Caco-2 (cell line): Measurements from ENCODE around the gene FIBCD1. TPM values are rescaled to one million over a fixed set of nuclear protein-coding genes. Genes with fewer than 3 reads are reported as not detected.
A peak's percentile ranks its signal among the peaks of the same experiment; 100 is the strongest.
"Not testable (repeated sequence)": the region's sequence is repeated elsewhere in the genome, so short reads cannot be mapped to it uniquely, and the experiment has no call there.

Experiments used
- BruUV-seq: library from RNA; stranded (reverse); fragments of 400-500 nt; replicated peaks from 2 replicates; lab custom pipeline; 2021; lab: Mats Ljungman, UMichigan
- CTCF ChIA-PET: fragments of 300-600 bp; sonication (Branson Sonifier 250); formaldehyde crosslinking; loops from one replicate; lab custom pipeline; 2022; ENCODE audit warnings: antibody characterized with exemption; lab: Charles Lee
- POLR2A ChIA-PET: fragments of 300-600 bp; sonication (Branson Sonifier 250); formaldehyde crosslinking; loops from one replicate; lab custom pipeline; 2022; ENCODE audit warnings: antibody characterized with exemption; lab: Charles Lee
- DNase-seq, 2 experiments: peaks; one replicate each; pipeline versions ENCODE4 v3.0.0 to v3.0.0-alpha.2; 2020 to 2022
- H3K27me3 ChIP-seq: replicated peaks from 2 replicates; pipeline ENCODE4 v1.6.0; 2011; ENCODE audit warnings: low read length; ENCODE audit not compliant: control insufficient read depth, insufficient read depth
- H3K36me3 ChIP-seq: 2 replicates; pipeline ENCODE4 v1.5.1; 2011; ENCODE audit warnings: low read length; ENCODE audit not compliant: control insufficient read depth, insufficient read depth
- H3K4me1 ChIP-seq: fragments of 250-450 bp; sonication (Bioruptor Pico); 2 replicates; pipeline ENCODE4 v1.5.1; 2020; ENCODE audit warnings: mild to moderate bottlenecking
- H3K4me3 ChIP-seq: 2 replicates; pipeline ENCODE4 v1.5.1; 2011; ENCODE audit warnings: low read depth, mild to moderate bottlenecking, control low read depth, low read length
- H3K9me3 ChIP-seq: fragments of 250-450 bp; sonication (Bioruptor Pico); 2 replicates; pipeline ENCODE4 v1.5.1; 2020; ENCODE audit warnings: mild to moderate bottlenecking, moderate library complexity
- H3K27ac Mint-ChIP-seq: one replicate; pipeline ENCODE4 v1.8.0; 2022; ENCODE audit warnings: mixed read lengths; ENCODE audit not compliant: unreplicated experiment
- H3K27me3 Mint-ChIP-seq: one replicate; pipeline ENCODE4 v1.8.0; 2022; ENCODE audit warnings: mixed read lengths; ENCODE audit not compliant: insufficient read depth, unreplicated experiment
- H3K36me3 Mint-ChIP-seq: one replicate; pipeline ENCODE4 v1.8.0; 2022; ENCODE audit warnings: mild to moderate bottlenecking, mixed read lengths; ENCODE audit not compliant: insufficient read depth, unreplicated experiment
- H3K4me1 Mint-ChIP-seq: one replicate; pipeline ENCODE4 v1.8.0; 2022; ENCODE audit warnings: low read depth, mixed read lengths; ENCODE audit not compliant: unreplicated experiment
- H3K4me3 Mint-ChIP-seq: one replicate; pipeline ENCODE4 v1.8.0; 2022; ENCODE audit warnings: mild to moderate bottlenecking, moderate library complexity, mixed read lengths; ENCODE audit not compliant: unreplicated experiment
- H3K9me3 Mint-ChIP-seq: one replicate; pipeline ENCODE4 v1.8.0; 2022; ENCODE audit warnings: mixed read lengths; ENCODE audit not compliant: unreplicated experiment
- CTCF ChIP-seq, 2 experiments: fragments of 200-600 bp in 1 of 2; IDR thresholded peaks; 1 replicate in 1 of 2; 2 replicates in 1 of 2; pipeline versions ENCODE4 v1.5.1 to v1.8.0; 2011 to 2022; ENCODE audit warnings: antibody characterized with exemption in 1 of 2, control low read depth in 1 of 2, inconsistent platforms in 1 of 2, low read depth in 1 of 2, low read length in 1 of 2, mild to moderate bottlenecking in 1 of 2, moderate library complexity in 1 of 2; ENCODE audit not compliant: insufficient read depth in 1 of 2, severe bottlenecking in 1 of 2, unreplicated experiment in 1 of 2
- intact Hi-C: fragments of 100-400 bp; cut with micrococcal nuclease; formaldehyde crosslinking; loops from one replicate; pipeline ENCODE4 v1.10.0; 2022; ENCODE audit not compliant: unreplicated experiment
- total RNA-seq: library from RNA; stranded (reverse); gene quantifications from 2 replicates; pipeline ENCODE4 v1.2.3, GENCODE V29; 2022

The FIBCD1 gene
- total RNA-seq, 1 experiment from 2014 or later, result not detected

GRCh38 chr9:130960522-130961378 lies 21.7 kb upstream of the FIBCD1 start:
- DNase-seq, result no peak
- H3K27me3 Mint-ChIP-seq, result no peaks in the 10 kb centered on the region
- Histone ChIP-seq H3K9me3 (peaks cover 10% of the 10 kb centered on the region; the same call in 1 of the 2 replicates), H3K4me1 (no peaks in the 10 kb centered on the region), H3K36me3 (no peaks in the 10 kb centered on the region), H3K4me3 (no peak overlapping the region), H3K27me3 (no peaks in the 10 kb centered on the region)
- intact Hi-C loops, result no loop called here
- POLR2A ChIA-PET, result no interaction called here
- H3K4me3 Mint-ChIP-seq, result no peak overlapping the region
- CTCF ChIA-PET, result no interaction called here
- peaks cover 23% of the 10 kb centered on the region for H3K36me3 Mint-ChIP-seq
- H3K27ac Mint-ChIP-seq, result no peak overlapping the region
- H3K4me1 Mint-ChIP-seq, result no peaks in the 10 kb centered on the region
- no TSS peak for BruUV-seq
- no peak for TF ChIP-seq CTCF (IDR thresholded peaks at IDR 0.05; ENCODE audit: insufficient read depth in 1 of 2, low read depth in 1 of 2, low read length in 1 of 2, severe bottlenecking in 1 of 2, unreplicated experiment in 1 of 2)
- H3K9me3 Mint-ChIP-seq, result peaks cover 11% of the 10 kb centered on the region

DNA sequence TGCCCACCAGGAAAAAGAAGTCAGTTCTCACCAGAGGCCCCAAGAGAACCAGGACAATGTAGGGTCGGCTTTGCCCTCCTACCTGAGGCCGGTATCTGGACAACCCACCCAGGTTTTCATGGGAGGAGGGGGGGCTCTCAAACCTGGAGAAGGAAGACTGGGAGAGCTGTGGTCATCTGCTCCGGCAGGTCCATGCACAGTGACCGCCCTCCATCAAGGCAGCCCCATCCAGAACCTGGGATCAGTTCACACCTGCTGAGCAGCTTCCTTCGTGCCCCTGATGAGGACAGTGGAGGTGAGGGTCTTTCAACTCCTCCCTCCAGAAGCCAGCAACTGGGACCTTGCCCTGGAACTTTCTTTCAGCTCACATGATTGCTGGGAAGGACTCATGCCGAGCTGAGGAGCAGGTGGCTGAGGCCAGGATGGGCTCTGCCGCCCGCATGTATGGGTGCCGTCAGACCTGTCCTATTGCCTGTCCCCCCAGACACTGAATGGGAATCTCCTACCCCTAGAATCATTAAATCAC lies 20.8 kb upstream of the FIBCD1 start:
- Mint-ChIP-seq H3K4me3 (no peak overlapping the region), H3K27me3 (no peaks in the 10 kb centered on the region), H3K36me3 (peaks cover 23% of the 10 kb centered on the region), H3K27ac (no peak overlapping the region), H3K4me1 (no peaks in the 10 kb centered on the region), H3K9me3 (peaks cover 11% of the 10 kb centered on the region)
- no peaks in the 10 kb centered on the region for H3K4me1 ChIP-seq
- ChIA-PET POLR2A (no interaction called here), CTCF (no interaction called here)
- no peak for TF ChIP-seq CTCF (IDR thresholded peaks at IDR 0.05; ENCODE audit: insufficient read depth in 1 of 2, low read depth in 1 of 2, low read length in 1 of 2, severe bottlenecking in 1 of 2, unreplicated experiment in 1 of 2)
- no peaks in the 10 kb centered on the region for H3K27me3 ChIP-seq
- intact Hi-C loops, result no loop called here
- peaks cover 10% of the 10 kb centered on the region; the same call in 1 of the 2 replicates for H3K9me3 ChIP-seq
- no peaks in the 10 kb centered on the region for H3K36me3 ChIP-seq
- no peak for DNase-seq
- H3K4me3 ChIP-seq, result no peak overlapping the region
- BruUV-seq, result no TSS peak

GRCh38 chr9:130958564-130958963 lies 19.5 kb upstream of the FIBCD1 start:
- H3K36me3 ChIP-seq, H3K4me1 Mint-ChIP-seq, POLR2A ChIA-PET, H3K27me3 ChIP-seq, H3K4me1 ChIP-seq, intact Hi-C loops, H3K4me3 ChIP-seq, CTCF ChIA-PET, BruUV-seq, H3K27me3 Mint-ChIP-seq, DNase-seq, H3K9me3 ChIP-seq: not testable (repeated sequence)
- H3K27ac Mint-ChIP-seq, result peak overlapping the region; percentile 54
- H3K9me3 Mint-ChIP-seq, result peaks cover 11% of the 10 kb centered on the region
- H3K4me3 Mint-ChIP-seq, result peak overlapping the region; percentile 34
- H3K36me3 Mint-ChIP-seq, result peaks cover 23% of the 10 kb centered on the region
